Memory B cell (primary cell): Measurements from ENCODE around the gene FZD1.

Source experiments
- ATAC-seq: fragments of 150-1000 bp; cut with Tn5 transposase; 2 replicates; pipeline ENCODE4 v1.10.0; 2021; ENCODE audit warnings: low read depth, mild to moderate bottlenecking, moderate library complexity
- DNase-seq, 2 donors: peaks; one replicate each; pipeline ENCODE4 v3.0.0; 2022; ENCODE audit warnings: low spot score in 2 of 2
- H3K27ac Mint-ChIP-seq: one replicate; pipeline ENCODE4 v1.8.0; 2022; ENCODE audit warnings: mild to moderate bottlenecking, moderate library complexity, mixed read lengths
- H3K27me3 Mint-ChIP-seq: one replicate; pipeline ENCODE4 v1.8.0; 2022; ENCODE audit warnings: mixed read lengths
- H3K36me3 Mint-ChIP-seq: one replicate; pipeline ENCODE4 v1.8.0; 2022; ENCODE audit warnings: mild to moderate bottlenecking, mixed read lengths
- H3K4me1 Mint-ChIP-seq: one replicate; pipeline ENCODE4 v1.8.0; 2022; ENCODE audit warnings: mixed read lengths
- H3K4me3 Mint-ChIP-seq: one replicate; pipeline ENCODE4 v1.8.0; 2022; ENCODE audit warnings: mild to moderate bottlenecking, moderate library complexity, mixed read lengths
- H3K9me3 Mint-ChIP-seq: one replicate; pipeline ENCODE4 v1.8.0; 2022; ENCODE audit warnings: mixed read lengths

FZD1 gene

DNA sequence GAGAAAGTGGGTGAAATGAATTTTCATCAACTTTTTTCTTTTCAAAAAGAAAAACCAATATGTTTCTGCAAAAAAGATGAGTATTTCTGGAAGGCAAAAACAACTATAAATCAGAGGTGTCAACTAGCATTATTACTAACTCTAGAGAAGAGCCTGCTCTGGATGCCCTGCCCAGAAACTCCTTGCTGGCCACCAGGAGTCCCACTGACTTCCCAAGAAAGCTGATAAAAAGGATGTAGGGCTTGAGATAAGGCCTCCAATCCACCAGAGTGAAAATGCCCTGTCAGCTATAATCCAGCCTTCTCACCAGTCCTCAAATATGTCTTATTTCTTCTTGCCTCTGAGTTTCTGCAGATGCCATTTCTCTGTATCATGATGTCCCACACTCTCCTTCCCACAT, 16.7 kb upstream of the FZD1 start:
- H3K27me3 Mint-ChIP-seq, result no peaks in the 10 kb centered on the region
- ATAC-seq (no peak), DNase-seq (no peak)
- no peak overlapping the region for H3K27ac Mint-ChIP-seq
- H3K9me3 Mint-ChIP-seq, result no peaks in the 10 kb centered on the region
- peaks cover 2% of the 10 kb centered on the region for H3K4me1 Mint-ChIP-seq
- H3K4me3 Mint-ChIP-seq, result no peak overlapping the region
- H3K36me3 Mint-ChIP-seq, result no peaks in the 10 kb centered on the region

DNA sequence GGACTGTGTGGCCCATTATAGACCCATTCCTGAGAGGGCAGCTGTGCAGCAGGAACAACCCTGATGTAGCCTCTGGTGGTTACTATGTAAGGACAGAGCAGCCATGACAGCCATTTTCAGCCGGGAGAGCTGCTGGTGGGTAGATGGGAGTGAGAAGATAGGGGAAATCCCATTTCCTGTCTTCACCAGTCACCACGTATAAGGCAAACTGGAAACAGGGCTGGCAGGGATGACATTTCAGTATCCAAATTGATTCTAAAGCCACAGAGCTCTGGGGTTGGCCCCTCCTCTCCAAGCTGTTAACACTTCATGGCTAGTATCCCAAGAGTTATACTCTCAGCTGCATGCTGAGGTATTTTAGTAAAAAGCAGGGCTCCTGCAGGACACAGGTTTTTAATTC, 15.2 kb upstream of the FZD1 start:
- Mint-ChIP-seq H3K36me3 (no peaks in the 10 kb centered on the region), H3K27ac (no peak overlapping the region), H3K9me3 (peaks cover 2% of the 10 kb centered on the region), H3K4me1 (peaks cover 2% of the 10 kb centered on the region), H3K4me3 (no peak overlapping the region), H3K27me3 (peaks cover 2% of the 10 kb centered on the region)
- DNase-seq (no peak), ATAC-seq (no peak)

DNA sequence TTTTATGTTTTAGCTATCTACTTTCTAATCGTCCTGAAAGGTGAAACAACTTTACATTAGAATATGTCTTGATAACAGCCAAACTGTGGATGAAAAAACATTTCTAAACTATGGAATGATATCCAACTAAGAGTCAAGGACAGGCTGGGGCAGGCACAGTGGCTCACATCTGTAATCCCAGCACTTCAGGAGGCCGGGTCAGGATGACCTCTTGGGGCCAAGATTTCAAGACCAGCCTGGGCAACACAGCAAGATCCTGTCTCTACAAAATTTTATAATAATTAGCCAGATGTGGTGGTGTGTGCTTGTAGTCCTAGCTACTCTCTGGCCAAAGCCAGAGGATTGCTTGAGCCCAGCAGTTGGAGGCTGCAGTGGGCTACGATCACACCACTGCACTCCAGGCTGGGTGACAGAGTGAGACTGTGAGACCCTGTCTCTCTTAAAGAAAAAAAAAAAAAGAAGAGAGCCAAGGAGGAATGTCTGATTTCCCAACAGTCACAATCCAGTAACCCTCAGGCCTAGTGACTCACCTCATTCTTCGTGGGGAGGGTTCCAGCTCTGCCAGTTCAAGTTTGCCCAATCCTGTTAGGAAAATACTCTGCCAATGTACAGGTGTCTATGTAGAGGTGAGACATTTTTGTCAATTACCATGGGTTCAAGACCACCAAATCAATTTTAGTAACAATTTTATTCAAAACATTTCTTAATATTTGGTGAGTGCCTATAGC, 14.6 kb upstream of the FZD1 start:
- Mint-ChIP-seq H3K4me3 (no peak overlapping the region), H3K4me1 (peaks cover 2% of the 10 kb centered on the region), H3K27ac (no peak overlapping the region), H3K36me3 (no peaks in the 10 kb centered on the region), H3K27me3 (peaks cover 2% of the 10 kb centered on the region), H3K9me3 (peaks cover 2% of the 10 kb centered on the region)
- DNase-seq (no peak), ATAC-seq (no peak)

DNA sequence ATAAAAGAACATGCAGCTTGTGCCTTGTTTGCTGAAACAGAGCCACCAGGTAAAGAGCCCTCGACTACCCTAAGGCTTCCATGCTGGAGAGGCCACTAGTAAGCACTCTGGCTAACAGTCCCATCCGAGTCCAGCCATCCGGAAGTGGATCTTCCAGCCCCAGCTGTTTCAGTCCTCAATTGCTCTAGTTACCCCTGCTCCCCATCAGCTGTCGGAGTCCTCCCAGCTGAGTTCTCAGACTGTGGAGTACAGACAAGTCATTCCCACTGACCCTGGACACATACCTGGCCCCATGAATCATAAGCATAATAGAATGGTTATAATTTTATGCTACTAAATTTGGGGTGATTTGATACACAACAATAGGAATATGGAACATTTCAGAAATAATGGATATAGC, 13.5 kb upstream of the FZD1 start:
- Mint-ChIP-seq H3K27ac (no peak overlapping the region), H3K36me3 (peaks cover 1% of the 10 kb centered on the region), H3K9me3 (peaks cover 6% of the 10 kb centered on the region), H3K4me3 (no peak overlapping the region), H3K4me1 (peaks cover 2% of the 10 kb centered on the region), H3K27me3 (peaks cover 2% of the 10 kb centered on the region)
- DNase-seq (no peak), ATAC-seq (no peak)

DNA sequence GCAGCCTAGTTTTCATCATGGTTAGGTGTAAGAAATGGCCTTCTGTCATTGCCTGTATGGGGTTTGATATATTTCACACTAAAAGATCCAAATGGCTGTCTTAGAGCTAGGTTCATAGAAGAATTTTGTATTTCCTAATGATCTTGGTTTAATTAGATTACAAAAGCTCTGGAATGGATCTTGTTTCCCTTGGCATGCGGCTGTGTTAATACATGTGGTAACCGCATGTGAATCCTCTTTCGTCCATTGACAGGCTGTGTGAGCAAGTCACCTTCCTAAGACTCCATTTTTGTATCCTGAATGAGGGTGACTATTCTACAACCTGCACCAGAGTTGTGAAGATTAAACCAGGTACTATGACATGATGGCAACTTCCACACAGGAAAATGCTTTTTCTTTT, 12.4 kb upstream of the FZD1 start:
- Mint-ChIP-seq H3K36me3 (peaks cover 5% of the 10 kb centered on the region), H3K4me1 (peaks cover 2% of the 10 kb centered on the region), H3K27me3 (peaks cover 2% of the 10 kb centered on the region), H3K9me3 (peaks cover 12% of the 10 kb centered on the region), H3K4me3 (no peak overlapping the region), H3K27ac (no peak overlapping the region)
- DNase-seq, result no peak
- no peak for ATAC-seq

DNA sequence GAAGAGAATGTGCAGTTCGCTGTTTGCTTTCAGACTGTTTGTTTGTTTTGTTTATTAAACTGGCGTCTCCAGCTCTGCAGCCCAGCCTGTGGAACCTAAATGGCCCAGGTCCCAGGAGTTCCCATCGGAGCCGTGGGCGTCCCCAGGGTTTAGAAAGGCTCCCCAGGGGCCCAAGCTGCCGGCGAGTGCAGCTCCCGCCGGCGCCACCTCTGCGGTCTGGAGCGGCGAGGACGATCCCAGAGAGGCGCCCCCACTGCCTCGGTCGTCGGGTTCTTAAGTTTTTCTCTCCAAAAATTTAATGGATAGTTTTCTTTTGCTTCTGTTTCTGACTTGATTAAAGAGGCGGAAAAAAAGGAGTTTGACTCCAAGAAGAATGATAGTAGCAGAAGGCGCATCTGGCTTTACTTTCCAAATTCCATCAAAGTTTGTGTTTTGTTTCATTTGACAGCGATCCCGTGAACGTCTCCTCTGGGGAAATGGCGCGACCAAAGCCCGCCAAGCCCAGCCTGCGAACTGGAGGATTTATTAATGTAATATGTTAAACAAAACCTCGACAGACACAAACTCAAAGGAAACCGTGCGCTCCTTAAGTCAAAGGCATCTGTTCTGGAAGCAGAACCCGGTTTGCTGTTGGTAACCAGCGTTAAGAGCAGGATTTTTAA, 718 bp upstream of the FZD1 start:
- H3K27me3 Mint-ChIP-seq, result peaks cover 8% of the 10 kb centered on the region
- peaks cover 2% of the 10 kb centered on the region for H3K36me3 Mint-ChIP-seq
- H3K9me3 Mint-ChIP-seq, result no peaks in the 10 kb centered on the region
- H3K4me1 Mint-ChIP-seq, result peaks cover 18% of the 10 kb centered on the region
- ATAC-seq (no peak), DNase-seq (no peak)
- H3K27ac Mint-ChIP-seq, result no peak overlapping the region
- peak overlapping the region; percentile 90 for H3K4me3 Mint-ChIP-seq

DNA sequence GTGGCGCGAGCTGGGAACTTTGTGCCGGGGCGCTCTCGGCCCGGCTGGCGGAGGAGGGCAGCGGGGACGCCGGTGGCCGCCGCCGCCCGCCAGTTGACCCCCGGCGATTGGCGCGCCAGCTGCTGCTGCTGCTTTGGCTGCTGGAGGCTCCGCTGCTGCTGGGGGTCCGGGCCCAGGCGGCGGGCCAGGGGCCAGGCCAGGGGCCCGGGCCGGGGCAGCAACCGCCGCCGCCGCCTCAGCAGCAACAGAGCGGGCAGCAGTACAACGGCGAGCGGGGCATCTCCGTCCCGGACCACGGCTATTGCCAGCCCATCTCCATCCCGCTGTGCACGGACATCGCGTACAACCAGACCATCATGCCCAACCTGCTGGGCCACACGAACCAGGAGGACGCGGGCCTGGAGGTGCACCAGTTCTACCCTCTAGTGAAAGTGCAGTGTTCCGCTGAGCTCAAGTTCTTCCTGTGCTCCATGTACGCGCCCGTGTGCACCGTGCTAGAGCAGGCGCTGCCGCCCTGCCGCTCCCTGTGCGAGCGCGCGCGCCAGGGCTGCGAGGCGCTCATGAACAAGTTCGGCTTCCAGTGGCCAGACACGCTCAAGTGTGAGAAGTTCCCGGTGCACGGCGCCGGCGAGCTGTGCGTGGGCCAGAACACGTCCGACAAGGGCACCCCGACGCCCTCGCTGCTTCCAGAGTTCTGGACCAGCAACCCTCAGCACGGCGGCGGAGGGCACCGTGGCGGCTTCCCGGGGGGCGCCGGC, 870 bp downstream of the FZD1 start:
- no peaks in the 10 kb centered on the region for H3K9me3 Mint-ChIP-seq
- peak overlapping the region; percentile 97 for H3K4me3 Mint-ChIP-seq
- DNase-seq, result peak; percentile 14 to 26
- H3K27me3 Mint-ChIP-seq, result peaks cover 8% of the 10 kb centered on the region
- no peak overlapping the region for H3K27ac Mint-ChIP-seq
- ATAC-seq, result peak; percentile 60
- H3K4me1 Mint-ChIP-seq, result peaks cover 18% of the 10 kb centered on the region
- H3K36me3 Mint-ChIP-seq, result peaks cover 2% of the 10 kb centered on the region

DNA sequence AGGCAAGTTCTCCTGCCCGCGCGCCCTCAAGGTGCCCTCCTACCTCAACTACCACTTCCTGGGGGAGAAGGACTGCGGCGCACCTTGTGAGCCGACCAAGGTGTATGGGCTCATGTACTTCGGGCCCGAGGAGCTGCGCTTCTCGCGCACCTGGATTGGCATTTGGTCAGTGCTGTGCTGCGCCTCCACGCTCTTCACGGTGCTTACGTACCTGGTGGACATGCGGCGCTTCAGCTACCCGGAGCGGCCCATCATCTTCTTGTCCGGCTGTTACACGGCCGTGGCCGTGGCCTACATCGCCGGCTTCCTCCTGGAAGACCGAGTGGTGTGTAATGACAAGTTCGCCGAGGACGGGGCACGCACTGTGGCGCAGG, 1.4 kb downstream of the FZD1 start:
- ATAC-seq (no peak), DNase-seq (no peak)
- Mint-ChIP-seq H3K36me3 (peaks cover 2% of the 10 kb centered on the region), H3K27me3 (peaks cover 8% of the 10 kb centered on the region), H3K9me3 (no peaks in the 10 kb centered on the region), H3K4me1 (peaks cover 18% of the 10 kb centered on the region), H3K27ac (no peak overlapping the region), H3K4me3 (peak overlapping the region; percentile 97)

DNA sequence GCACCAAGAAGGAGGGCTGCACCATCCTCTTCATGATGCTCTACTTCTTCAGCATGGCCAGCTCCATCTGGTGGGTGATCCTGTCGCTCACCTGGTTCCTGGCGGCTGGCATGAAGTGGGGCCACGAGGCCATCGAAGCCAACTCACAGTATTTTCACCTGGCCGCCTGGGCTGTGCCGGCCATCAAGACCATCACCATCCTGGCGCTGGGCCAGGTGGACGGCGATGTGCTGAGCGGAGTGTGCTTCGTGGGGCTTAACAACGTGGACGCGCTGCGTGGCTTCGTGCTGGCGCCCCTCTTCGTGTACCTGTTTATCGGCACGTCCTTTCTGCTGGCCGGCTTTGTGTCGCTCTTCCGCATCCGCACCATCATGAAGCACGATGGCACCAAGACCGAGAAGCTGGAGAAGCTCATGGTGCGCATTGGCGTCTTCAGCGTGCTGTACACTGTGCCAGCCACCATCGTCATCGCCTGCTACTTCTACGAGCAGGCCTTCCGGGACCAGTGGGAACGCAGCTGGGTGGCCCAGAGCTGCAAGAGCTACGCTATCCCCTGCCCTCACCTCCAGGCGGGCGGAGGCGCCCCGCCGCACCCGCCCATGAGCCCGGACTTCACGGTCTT, 1.9 kb downstream of the FZD1 start:
- no peaks in the 10 kb centered on the region for H3K9me3 Mint-ChIP-seq
- H3K27me3 Mint-ChIP-seq, result peaks cover 8% of the 10 kb centered on the region
- H3K4me1 Mint-ChIP-seq, result peaks cover 18% of the 10 kb centered on the region
- H3K36me3 Mint-ChIP-seq, result peaks cover 2% of the 10 kb centered on the region
- H3K27ac Mint-ChIP-seq, result no peak overlapping the region
- DNase-seq (no peak), ATAC-seq (no peak)
- H3K4me3 Mint-ChIP-seq, result peak overlapping the region; percentile 97

DNA sequence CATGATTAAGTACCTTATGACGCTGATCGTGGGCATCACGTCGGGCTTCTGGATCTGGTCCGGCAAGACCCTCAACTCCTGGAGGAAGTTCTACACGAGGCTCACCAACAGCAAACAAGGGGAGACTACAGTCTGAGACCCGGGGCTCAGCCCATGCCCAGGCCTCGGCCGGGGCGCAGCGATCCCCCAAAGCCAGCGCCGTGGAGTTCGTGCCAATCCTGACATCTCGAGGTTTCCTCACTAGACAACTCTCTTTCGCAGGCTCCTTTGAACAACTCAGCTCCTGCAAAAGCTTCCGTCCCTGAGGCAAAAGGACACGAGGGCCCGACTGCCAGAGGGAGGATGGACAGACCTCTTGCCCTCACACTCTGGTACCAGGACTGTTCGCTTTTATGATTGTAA, 2.5 kb downstream of the FZD1 start:
- Mint-ChIP-seq H3K4me1 (peaks cover 18% of the 10 kb centered on the region), H3K36me3 (peaks cover 2% of the 10 kb centered on the region), H3K27me3 (peaks cover 8% of the 10 kb centered on the region), H3K9me3 (no peaks in the 10 kb centered on the region), H3K4me3 (peak overlapping the region; percentile 67), H3K27ac (no peak overlapping the region)
- DNase-seq (no peak), ATAC-seq (no peak)

DNA sequence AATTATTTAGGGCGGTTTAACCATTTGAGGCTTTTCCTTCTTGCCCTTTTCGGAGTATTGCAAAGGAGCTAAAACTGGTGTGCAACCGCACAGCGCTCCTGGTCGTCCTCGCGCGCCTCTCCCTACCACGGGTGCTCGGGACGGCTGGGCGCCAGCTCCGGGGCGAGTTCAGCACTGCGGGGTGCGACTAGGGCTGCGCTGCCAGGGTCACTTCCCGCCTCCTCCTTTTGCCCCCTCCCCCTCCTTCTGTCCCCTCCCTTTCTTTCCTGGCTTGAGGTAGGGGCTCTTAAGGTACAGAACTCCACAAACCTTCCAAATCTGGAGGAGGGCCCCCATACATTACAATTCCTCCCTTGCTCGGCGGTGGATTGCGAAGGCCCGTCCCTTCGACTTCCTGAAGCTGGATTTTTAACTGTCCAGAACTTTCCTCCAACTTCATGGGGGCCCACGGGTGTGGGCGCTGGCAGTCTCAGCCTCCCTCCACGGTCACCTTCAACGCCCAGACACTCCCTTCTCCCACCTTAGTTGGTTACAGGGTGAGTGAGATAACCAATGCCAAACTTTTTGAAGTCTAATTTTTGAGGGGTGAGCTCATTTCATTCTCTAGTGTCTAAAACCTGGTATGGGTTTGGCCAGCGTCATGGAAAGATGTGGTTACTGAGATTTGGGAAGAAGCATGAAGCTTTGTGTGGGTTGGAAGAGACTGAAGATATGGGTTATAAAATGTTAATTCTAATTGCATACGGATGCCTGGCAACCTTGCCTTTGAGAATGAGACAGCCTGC, 3.1 kb downstream of the FZD1 start:
- H3K9me3 Mint-ChIP-seq, result no peaks in the 10 kb centered on the region
- H3K4me1 Mint-ChIP-seq, result peaks cover 18% of the 10 kb centered on the region
- ATAC-seq (no peak), DNase-seq (no peak)
- peaks cover 2% of the 10 kb centered on the region for H3K36me3 Mint-ChIP-seq
- H3K27ac Mint-ChIP-seq, result no peak overlapping the region
- H3K4me3 Mint-ChIP-seq, result peak overlapping the region; percentile 56
- peaks cover 8% of the 10 kb centered on the region for H3K27me3 Mint-ChIP-seq

DNA sequence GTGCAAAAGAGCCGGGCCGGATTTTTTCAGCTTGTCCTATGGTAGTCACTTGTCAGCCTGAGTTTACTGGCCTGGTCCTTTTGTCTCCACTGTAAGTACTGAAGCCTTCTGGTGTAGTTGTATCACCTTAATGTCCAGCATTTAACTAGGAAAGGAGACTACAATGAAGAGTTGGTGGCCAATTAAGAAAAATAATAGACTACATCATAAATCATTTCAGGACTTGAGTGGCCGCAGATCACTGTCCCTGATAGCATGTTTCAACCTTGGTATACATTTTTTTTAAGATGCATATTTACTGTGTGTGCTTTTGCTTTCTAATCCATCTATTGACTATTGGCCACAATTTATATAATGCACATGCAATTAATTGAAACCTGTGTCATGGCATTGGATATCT, 6.1 kb downstream of the FZD1 start:
- Mint-ChIP-seq H3K9me3 (no peaks in the 10 kb centered on the region), H3K4me3 (no peak overlapping the region), H3K36me3 (peaks cover 2% of the 10 kb centered on the region), H3K27ac (no peak overlapping the region), H3K4me1 (peaks cover 8% of the 10 kb centered on the region), H3K27me3 (peaks cover 5% of the 10 kb centered on the region)
- ATAC-seq (no peak), DNase-seq (no peak)

DNA sequence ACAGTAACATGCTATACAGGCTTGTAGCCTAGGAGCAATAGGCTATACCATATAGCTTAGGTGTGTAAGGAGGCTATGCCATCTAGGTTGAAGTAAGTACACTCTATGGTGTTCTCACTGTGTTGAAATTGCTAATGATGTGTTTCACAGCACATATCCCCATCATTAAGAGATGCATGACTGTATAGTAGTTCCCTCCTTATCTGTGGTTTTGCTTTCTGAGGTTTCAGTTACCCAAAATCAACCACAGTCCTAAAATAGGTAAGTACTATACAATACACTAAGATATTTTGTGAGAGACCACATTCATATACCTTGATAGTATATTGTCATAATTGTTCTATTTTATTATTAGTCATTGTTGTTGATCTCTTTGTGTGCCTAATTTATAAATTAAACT, 12.7 kb downstream of the FZD1 start:
- no peak overlapping the region for H3K4me3 Mint-ChIP-seq
- H3K9me3 Mint-ChIP-seq, result no peaks in the 10 kb centered on the region
- H3K4me1 Mint-ChIP-seq, result peaks cover 5% of the 10 kb centered on the region
- no peaks in the 10 kb centered on the region for H3K36me3 Mint-ChIP-seq
- ATAC-seq (peak; percentile 54), DNase-seq (no peak)
- H3K27ac Mint-ChIP-seq, result no peak overlapping the region
- peaks cover 5% of the 10 kb centered on the region for H3K27me3 Mint-ChIP-seq
